Measurements from ENCODE around the gene KDF1. TPM values are rescaled to one million over a fixed set of nuclear protein-coding genes. Genes with fewer than 3 reads are reported as not detected.

The KDF1 gene
- polyA plus RNA-seq, 1 donor, result 20.4 TPM

GRCh38 chr1:27001570-27002360 is 41.5 kb upstream of the KDF1 start:
- Histone ChIP-seq H3K4me3 (ENCODE audit: low read length) (no peak overlapping the region), H3K9me3 (ENCODE audit: control insufficient read depth, low read depth, low read length) (peaks cover 6% of the 10 kb centered on the region), H3K27ac (ENCODE audit: low read length) (peak overlapping the region; percentile 43), H3K27me3 (ENCODE audit: control insufficient read depth, insufficient read depth, low read length) (no peaks in the 10 kb centered on the region), H3K36me3 (ENCODE audit: control insufficient read depth, insufficient read depth, low read length) (no peaks in the 10 kb centered on the region), H3K4me1 (ENCODE audit: control insufficient read depth, insufficient read depth, low read length) (peaks cover 48% of the 10 kb centered on the region)
- no CpG with 5 or more reads among the region's 13 CpGs for WGBS (ENCODE audit: insufficient coverage, low lambda C conversion rate)
- DNase-seq, result peak; percentile 48 to 66

DNA sequence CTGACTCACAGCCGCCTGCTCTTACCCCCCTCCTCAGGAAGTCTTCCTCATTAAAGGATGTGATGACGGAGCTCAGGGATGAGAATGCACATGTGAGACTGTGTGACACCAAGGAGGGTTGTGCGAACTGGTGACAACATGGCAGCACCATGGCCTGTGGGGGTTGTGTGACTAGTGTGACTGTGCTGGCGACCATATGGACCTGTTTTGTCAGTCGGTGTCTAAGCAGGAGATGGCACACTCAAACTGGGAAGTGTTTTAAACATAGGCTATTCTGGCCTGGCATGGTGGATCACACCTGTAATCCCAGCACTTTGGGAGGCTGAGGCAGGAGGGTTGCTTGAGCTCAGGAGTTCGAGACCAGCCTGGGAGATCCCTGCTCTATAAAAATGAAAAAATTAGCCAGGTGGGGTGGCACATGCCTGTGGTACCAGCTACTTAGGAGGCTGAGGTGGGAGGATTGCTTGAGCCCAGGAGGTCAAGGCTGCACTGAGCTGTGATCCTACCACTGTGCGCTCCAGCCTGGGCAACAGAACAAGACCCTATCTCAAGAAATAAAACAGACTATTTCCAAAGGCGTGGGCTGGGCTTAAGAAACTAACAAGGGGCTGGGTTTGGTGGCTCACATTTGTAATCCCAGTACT is 40.7 kb upstream of the KDF1 start:
- WGBS (ENCODE audit: insufficient coverage, low lambda C conversion rate), result no CpG with 5 or more reads among the region's 8 CpGs
- H3K36me3 ChIP-seq (ENCODE audit: control insufficient read depth, insufficient read depth, low read length), result no peaks in the 10 kb centered on the region

DNA sequence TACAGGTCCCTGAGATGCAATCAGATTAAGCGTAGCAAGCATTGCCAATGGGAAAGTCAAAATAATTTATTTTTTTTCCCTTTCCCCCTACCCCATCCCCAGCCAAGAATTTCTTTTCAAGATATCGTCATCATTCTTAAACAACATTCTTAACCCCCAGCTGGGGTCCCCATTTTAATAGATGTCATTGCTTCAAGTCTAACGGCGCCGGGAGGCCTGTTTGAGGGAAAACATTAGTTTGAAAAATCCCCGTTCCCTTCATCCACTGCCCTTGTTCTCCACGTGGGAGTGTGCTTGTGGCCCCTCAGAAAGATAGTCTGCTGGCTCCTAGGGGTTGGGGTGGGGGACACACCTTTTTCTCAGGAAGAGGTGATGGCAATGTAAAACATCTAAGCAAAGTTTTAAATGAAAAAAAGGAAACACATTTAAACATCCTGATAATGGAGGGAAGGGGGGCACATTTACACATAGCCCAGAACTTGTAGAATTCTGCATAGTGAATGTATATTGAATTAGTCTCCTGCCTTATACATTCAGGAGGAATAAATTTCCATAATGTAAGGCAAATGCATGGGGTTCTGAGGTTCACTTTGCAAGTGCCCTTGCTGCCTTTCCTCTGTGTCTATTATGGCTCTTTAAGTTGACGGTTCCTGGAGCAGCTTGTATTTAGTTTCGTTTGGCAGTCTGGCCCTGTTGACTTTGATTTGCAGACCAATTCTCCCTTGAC is 40.0 kb upstream of the KDF1 start:
- Histone ChIP-seq H3K9me3 (ENCODE audit: control insufficient read depth, low read depth, low read length) (no peaks in the 10 kb centered on the region), H3K27me3 (ENCODE audit: control insufficient read depth, insufficient read depth, low read length) (peaks cover 11% of the 10 kb centered on the region), H3K4me3 (ENCODE audit: low read length) (no peak overlapping the region), H3K27ac (ENCODE audit: low read length) (no peak overlapping the region), H3K4me1 (ENCODE audit: control insufficient read depth, insufficient read depth, low read length) (peaks cover 50% of the 10 kb centered on the region), H3K36me3 (ENCODE audit: control insufficient read depth, insufficient read depth, low read length) (no peaks in the 10 kb centered on the region)
- WGBS (ENCODE audit: insufficient coverage, low lambda C conversion rate), result 75% methylated on average over 1 of the region's 9 CpGs
- no peak for DNase-seq

More for the DNA sequence above, 40.7 kb upstream of the KDF1 start:
- peaks cover 5% of the 10 kb centered on the region for H3K27me3 ChIP-seq (ENCODE audit: control insufficient read depth, insufficient read depth, low read length)
- H3K27ac ChIP-seq (ENCODE audit: low read length), result peak overlapping the region; percentile 43
- no peak for DNase-seq
- H3K4me3 ChIP-seq (ENCODE audit: low read length), result no peak overlapping the region
- peaks cover 2% of the 10 kb centered on the region for H3K9me3 ChIP-seq (ENCODE audit: control insufficient read depth, low read depth, low read length)
- H3K4me1 ChIP-seq (ENCODE audit: control insufficient read depth, insufficient read depth, low read length), result peaks cover 50% of the 10 kb centered on the region

GRCh38 chr1:26999440-26999987 is 39.2 kb upstream of the KDF1 start:
- peaks cover 50% of the 10 kb centered on the region for H3K4me1 ChIP-seq (ENCODE audit: control insufficient read depth, insufficient read depth, low read length)
- no peaks in the 10 kb centered on the region for H3K36me3 ChIP-seq (ENCODE audit: control insufficient read depth, insufficient read depth, low read length)
- H3K9me3 ChIP-seq (ENCODE audit: control insufficient read depth, low read depth, low read length), result no peaks in the 10 kb centered on the region
- H3K4me3 ChIP-seq (ENCODE audit: low read length), result no peak overlapping the region
- H3K27me3 ChIP-seq (ENCODE audit: control insufficient read depth, insufficient read depth, low read length), result peaks cover 19% of the 10 kb centered on the region
- peak; percentile 41 to 49 for DNase-seq
- no CpG with 5 or more reads among the region's 7 CpGs for WGBS (ENCODE audit: insufficient coverage, low lambda C conversion rate)
- H3K27ac ChIP-seq (ENCODE audit: low read length), result no peak overlapping the region

- Histone ChIP-seq H3K4me1 (ENCODE audit: control insufficient read depth, insufficient read depth, low read length) (peaks cover 46% of the 10 kb centered on the region), H3K9me3 (ENCODE audit: control insufficient read depth, low read depth, low read length) (no peaks in the 10 kb centered on the region), H3K36me3 (ENCODE audit: control insufficient read depth, insufficient read depth, low read length) (no peaks in the 10 kb centered on the region), H3K4me3 (ENCODE audit: low read length) (no peak overlapping the region), H3K27me3 (ENCODE audit: control insufficient read depth, insufficient read depth, low read length) (peaks cover 21% of the 10 kb centered on the region), H3K27ac (ENCODE audit: low read length) (peak overlapping the region; percentile 52)
- DNase-seq, result no peak
- no CpG with 5 or more reads among the region's 11 CpGs for WGBS (ENCODE audit: insufficient coverage, low lambda C conversion rate)
Observed at GRCh38 chr1:26998429-26999300, 38.4 kb upstream of the KDF1 start.

DNA sequence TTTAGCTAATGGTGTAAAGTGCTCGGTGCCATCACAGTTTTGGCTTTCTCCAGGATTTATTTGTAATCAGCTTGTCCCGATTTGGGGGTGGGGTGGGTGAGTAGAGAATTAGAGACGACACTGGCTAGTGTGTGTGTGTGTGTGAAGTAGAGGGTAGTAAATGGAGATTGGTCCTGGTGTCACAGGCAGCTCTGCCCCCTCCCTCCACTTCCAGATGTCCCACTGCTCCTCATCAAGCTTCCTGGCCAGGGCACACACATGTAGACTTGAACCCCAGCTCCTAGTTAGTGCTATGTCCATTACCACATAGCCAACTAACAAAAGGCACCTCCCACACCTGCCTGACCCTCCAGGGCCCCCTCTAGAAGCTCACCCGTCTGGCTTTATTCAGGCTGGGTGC is 36.4 kb upstream of the KDF1 start:
- WGBS (ENCODE audit: insufficient coverage, low lambda C conversion rate), result no CpG with 5 or more reads among the region's 4 CpGs
- Histone ChIP-seq H3K9me3 (ENCODE audit: control insufficient read depth, low read depth, low read length) (no peaks in the 10 kb centered on the region), H3K4me1 (ENCODE audit: control insufficient read depth, insufficient read depth, low read length) (peaks cover 48% of the 10 kb centered on the region), H3K4me3 (ENCODE audit: low read length) (no peak overlapping the region), H3K27me3 (ENCODE audit: control insufficient read depth, insufficient read depth, low read length) (peaks cover 34% of the 10 kb centered on the region), H3K36me3 (ENCODE audit: control insufficient read depth, insufficient read depth, low read length) (no peaks in the 10 kb centered on the region), H3K27ac (ENCODE audit: low read length) (no peak overlapping the region)
- no peak for DNase-seq

DNA sequence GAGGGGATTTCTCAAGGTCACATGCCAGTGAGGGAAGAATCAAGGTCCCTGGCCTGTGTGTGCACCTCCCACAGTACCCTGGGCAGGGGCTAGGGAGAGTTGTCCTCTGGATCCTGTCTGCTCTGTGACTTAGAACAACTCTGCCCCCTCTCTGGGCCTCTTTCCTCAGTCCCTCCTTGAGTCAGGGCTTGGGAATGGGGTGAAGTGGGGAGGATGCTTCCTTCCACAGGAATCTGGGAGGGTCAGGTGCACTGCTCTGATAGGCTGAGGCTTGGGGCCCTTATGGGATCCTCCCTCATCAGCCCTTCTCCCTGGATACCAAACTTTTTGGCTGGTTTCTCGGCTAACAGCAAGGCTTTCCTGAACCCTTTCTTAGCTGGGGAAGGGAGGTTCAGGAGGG is 35.8 kb upstream of the KDF1 start:
- no peaks in the 10 kb centered on the region for H3K9me3 ChIP-seq (ENCODE audit: control insufficient read depth, low read depth, low read length)
- no CpG with 5 or more reads among the region's 1 CpG for WGBS (ENCODE audit: insufficient coverage, low lambda C conversion rate)
- peaks cover 48% of the 10 kb centered on the region for H3K4me1 ChIP-seq (ENCODE audit: control insufficient read depth, insufficient read depth, low read length)
- no peak overlapping the region for H3K4me3 ChIP-seq (ENCODE audit: low read length)
- H3K27ac ChIP-seq (ENCODE audit: low read length), result no peak overlapping the region
- no peak for DNase-seq
- H3K27me3 ChIP-seq (ENCODE audit: control insufficient read depth, insufficient read depth, low read length), result peaks cover 36% of the 10 kb centered on the region
- no peaks in the 10 kb centered on the region for H3K36me3 ChIP-seq (ENCODE audit: control insufficient read depth, insufficient read depth, low read length)

DNA sequence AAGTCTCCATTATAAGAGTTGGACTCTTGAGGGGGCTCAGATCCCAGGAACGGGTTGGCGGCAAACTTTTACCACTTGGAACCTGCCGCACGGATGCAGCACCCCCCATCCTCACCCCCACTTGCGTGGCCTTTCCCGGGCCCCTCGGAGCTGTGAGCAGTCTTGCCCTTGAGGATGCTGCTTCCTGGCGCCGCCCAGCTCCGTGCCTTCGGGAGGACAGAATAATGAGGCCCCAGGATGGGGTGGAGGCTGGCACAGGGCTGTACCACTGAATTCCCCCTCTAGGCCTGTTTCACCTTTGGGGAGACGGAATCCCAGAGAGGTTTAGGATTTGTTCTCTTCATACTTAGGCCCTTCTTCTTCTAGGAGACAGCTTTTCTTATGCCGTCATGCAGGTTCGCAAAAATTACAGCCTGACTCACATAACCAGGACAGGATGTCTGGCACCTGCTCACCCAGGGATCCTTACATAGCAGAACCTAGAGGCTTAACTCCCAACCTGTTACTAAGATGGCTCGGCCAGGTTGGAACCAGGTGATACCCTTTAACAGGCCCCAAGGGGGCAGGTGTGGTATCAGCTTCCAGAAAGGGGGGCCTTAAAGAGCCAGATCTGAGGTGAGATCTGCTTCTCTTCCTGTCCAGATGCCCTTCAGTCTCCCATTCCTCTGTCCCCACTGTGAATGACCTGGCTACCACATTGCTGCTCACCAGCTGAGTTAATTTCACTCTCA is 34.7 kb upstream of the KDF1 start:
- peak overlapping the region; percentile 55 for H3K4me3 ChIP-seq (ENCODE audit: low read length)
- H3K4me1 ChIP-seq (ENCODE audit: control insufficient read depth, insufficient read depth, low read length), result peaks cover 51% of the 10 kb centered on the region
- DNase-seq, result peak in 1 of 2 donors; percentile 36
- no peak overlapping the region for H3K27ac ChIP-seq (ENCODE audit: low read length)
- no peaks in the 10 kb centered on the region for H3K36me3 ChIP-seq (ENCODE audit: control insufficient read depth, insufficient read depth, low read length)
- H3K9me3 ChIP-seq (ENCODE audit: control insufficient read depth, low read depth, low read length), result no peaks in the 10 kb centered on the region
- 80% methylated on average over 1 of the region's 15 CpGs for WGBS (ENCODE audit: insufficient coverage, low lambda C conversion rate)
- peaks cover 36% of the 10 kb centered on the region for H3K27me3 ChIP-seq (ENCODE audit: control insufficient read depth, insufficient read depth, low read length)

GRCh38 chr1:26994020-26994786 is 33.9 kb upstream of the KDF1 start:
- WGBS (ENCODE audit: insufficient coverage, low lambda C conversion rate), result no CpG with 5 or more reads among the region's 97 CpGs
- Histone ChIP-seq H3K27me3 (ENCODE audit: control insufficient read depth, insufficient read depth, low read length) (peaks cover 36% of the 10 kb centered on the region), H3K4me3 (ENCODE audit: low read length) (peak overlapping the region; percentile 55), H3K4me1 (ENCODE audit: control insufficient read depth, insufficient read depth, low read length) (peaks cover 51% of the 10 kb centered on the region), H3K27ac (ENCODE audit: low read length) (peak overlapping the region; percentile 27), H3K9me3 (ENCODE audit: control insufficient read depth, low read depth, low read length) (no peaks in the 10 kb centered on the region), H3K36me3 (ENCODE audit: control insufficient read depth, insufficient read depth, low read length) (no peaks in the 10 kb centered on the region)
- peak in 1 of 2 donors; percentile 65 for DNase-seq

Measured in large intestine (tissue), 3 donors.